A549 treated with GW870086 at 1 μM for 4 hours (cell line): ENCODE measurements around the gene PLPPR4. TPM values are rescaled to one million over a fixed set of nuclear protein-coding genes. Genes with fewer than 3 reads are reported as not detected.

Source experiments
- total RNA-seq: library from RNA; stranded (reverse); fragments of 200-300 nt; extraction: Qiagen RNA extraction; gene quantifications from 5 replicates; pipeline ENCODE4 v1.2.3, GENCODE V29; 2022; ENCODE audit warnings: low read depth

Gene PLPPR4
- not detected in 5 replicates for total RNA-seq

GRCh38 chr1:99264201-99265021, at the start of gene PLPPR4:
Gene PLPPR4, plus strand, starts transcription at chr1:99264492. Its CDS starts 102 bp downstream, at chr1:99264594.

